ENCODE data around the gene HNRNPA3. TPM values are rescaled to one million over a fixed set of nuclear protein-coding genes. Genes with fewer than 3 reads are reported as not detected.

Gene HNRNPA3
- total and polyA plus RNA-seq, 2 of the 13 experiments (the other 11 are each of a cell fraction or from before 2014, with no cell fraction given), result 73.3 to 97.7 TPM

GRCh38 chr2:177264693-177265587 lies 52.3 kb downstream of the HNRNPA3 start, which contains the start of gene NFE2L2 (continued):
- peak; percentile 84; the same call in 1 of the 2 replicates for TF ChIP-seq STAT6 (CRISPR knock-in tag; IDR thresholded peaks at IDR 0.05; ENCODE audit: borderline replicate concordance)
- TF ChIP-seq ZNF296 (CRISPR knock-in tag; conservative IDR thresholded peaks at IDR 0.05), result no peak
- TF ChIP-seq RBFOX2 (IDR thresholded peaks at IDR 0.05; ENCODE audit: low read depth, low read length), result no peak; the same call in 1 of the 2 replicates
- peak; percentile 88 for TF ChIP-seq ZNF18 (CRISPR knock-in tag; IDR thresholded peaks at IDR 0.05; ENCODE audit: insufficient replicate concordance)
- TF ChIP-seq MYC (CRISPR knock-in tag; IDR thresholded peaks at IDR 0.05; ENCODE audit: borderline replicate concordance), result peak; percentile 86
- TF ChIP-seq IRF9 (CRISPR knock-in tag; IDR thresholded peaks at IDR 0.05; ENCODE audit: borderline replicate concordance), result peak; percentile 60; the same call in 1 of the 2 replicates
- peak; percentile 53; the same call in 1 of the 2 replicates for TF ChIP-seq KDM5B (CRISPR knock-in tag; IDR thresholded peaks at IDR 0.05; ENCODE audit: borderline replicate concordance)
- TF ChIP-seq ZNF451 (CRISPR knock-in tag; IDR thresholded peaks at IDR 0.05), result 0 out of 2 replicates have a peak, but pooled peaks have one; percentile 78
- TF ChIP-seq ZNF644 (CRISPR knock-in tag; IDR thresholded peaks at IDR 0.05; ENCODE audit: low read depth), result peak; percentile 40; the same call in 1 of the 2 replicates
- peak; percentile 62; the same call in 1 of the 2 replicates for TF ChIP-seq ZNF280B (CRISPR knock-in tag; IDR thresholded peaks at IDR 0.05; ENCODE audit: borderline replicate concordance)
- 0 out of 2 replicates have a peak, but pooled peaks have one; percentile 57 for TF ChIP-seq TRIM24 (CRISPR knock-in tag; IDR thresholded peaks at IDR 0.05)
- peak; percentile 78; the same call in 1 of the 2 replicates for TF ChIP-seq KLF6 (CRISPR knock-in tag; IDR thresholded peaks at IDR 0.05)
- TF ChIP-seq SATB2 (CRISPR knock-in tag; IDR thresholded peaks at IDR 0.05), result no peak; the same call in none of the 2 replicates
- 0 out of 2 replicates have a peak, but pooled peaks have one; percentile 24 for TF ChIP-seq ZNF564 (CRISPR knock-in tag; IDR thresholded peaks at IDR 0.05)
- TF ChIP-seq SIN3B (IDR thresholded peaks at IDR 0.05; ENCODE audit: low read length), result no peak; the same call in 1 of the 2 replicates
- peak; percentile 95 for TF ChIP-seq GFI1 (CRISPR knock-in tag; IDR thresholded peaks at IDR 0.05; ENCODE audit: borderline replicate concordance)
- TF ChIP-seq SUZ12 (IDR thresholded peaks at IDR 0.05; ENCODE audit: low read depth, low read length), result no peak
- TF ChIP-seq HMGA1 (CRISPR knock-in tag; conservative IDR thresholded peaks at IDR 0.05), result no peak
- TF ChIP-seq ZNF552 (CRISPR knock-in tag; IDR thresholded peaks at IDR 0.05; ENCODE audit: borderline replicate concordance), result peak; percentile 95
- peak; percentile 23; the same call in 1 of the 2 replicates for TF ChIP-seq ZNF768 (CRISPR knock-in tag; IDR thresholded peaks at IDR 0.05)
- TF ChIP-seq MAF1 (CRISPR knock-in tag; IDR thresholded peaks at IDR 0.05; ENCODE audit: borderline replicate concordance), result peak; percentile 83; the same call in 1 of the 2 replicates

All from HepG2 (cell line).